ENCODE measurements around the gene GRIK4.

GRIK4 gene

GRCh38 chr11:120919566-120919965 is 408.0 kb downstream of the GRIK4 start:
- Histone ChIP-seq H3K79me2 (ENCODE audit: insufficient read depth, low read depth) (no peaks in the 10 kb centered on the region), H3K4me2 (no peak overlapping the region), H4K20me1 (ENCODE audit: insufficient read depth) (no peaks in the 10 kb centered on the region), H3K9ac (no peak overlapping the region), H3K27me3 (ENCODE audit: insufficient read depth, low read depth) (no peaks in the 10 kb centered on the region), H3K4me3 (IDR thresholded peaks at IDR 0.05; ENCODE audit: insufficient read depth, low read depth, low read length) (no peak overlapping the region), H3K27ac (no peak overlapping the region), H2AFZ (ENCODE audit: low read depth) (no peak overlapping the region), H3K36me3 (ENCODE audit: insufficient read depth) (no peaks in the 10 kb centered on the region), H3K4me1 (ENCODE audit: low read depth, poor library complexity, severe bottlenecking) (no peaks in the 10 kb centered on the region)
- TF ChIP-seq, protein P1, sequence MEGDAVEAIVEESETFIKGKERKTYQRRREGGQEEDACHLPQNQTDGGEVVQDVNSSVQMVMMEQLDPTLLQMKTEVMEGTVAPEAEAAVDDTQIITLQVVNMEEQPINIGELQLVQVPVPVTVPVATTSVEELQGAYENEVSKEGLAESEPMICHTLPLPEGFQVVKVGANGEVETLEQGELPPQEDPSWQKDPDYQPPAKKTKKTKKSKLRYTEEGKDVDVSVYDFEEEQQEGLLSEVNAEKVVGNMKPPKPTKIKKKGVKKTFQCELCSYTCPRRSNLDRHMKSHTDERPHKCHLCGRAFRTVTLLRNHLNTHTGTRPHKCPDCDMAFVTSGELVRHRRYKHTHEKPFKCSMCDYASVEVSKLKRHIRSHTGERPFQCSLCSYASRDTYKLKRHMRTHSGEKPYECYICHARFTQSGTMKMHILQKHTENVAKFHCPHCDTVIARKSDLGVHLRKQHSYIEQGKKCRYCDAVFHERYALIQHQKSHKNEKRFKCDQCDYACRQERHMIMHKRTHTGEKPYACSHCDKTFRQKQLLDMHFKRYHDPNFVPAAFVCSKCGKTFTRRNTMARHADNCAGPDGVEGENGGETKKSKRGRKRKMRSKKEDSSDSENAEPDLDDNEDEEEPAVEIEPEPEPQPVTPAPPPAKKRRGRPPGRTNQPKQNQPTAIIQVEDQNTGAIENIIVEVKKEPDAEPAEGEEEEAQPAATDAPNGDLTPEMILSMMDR (conservative IDR thresholded peaks at IDR 0.05; ENCODE audit: low read depth, low read length) = no peak

GRCh38 chr11:120923866-120924508 is 412.4 kb downstream of the GRIK4 start:
- H3K27ac ChIP-seq = no peak overlapping the region

DNA sequence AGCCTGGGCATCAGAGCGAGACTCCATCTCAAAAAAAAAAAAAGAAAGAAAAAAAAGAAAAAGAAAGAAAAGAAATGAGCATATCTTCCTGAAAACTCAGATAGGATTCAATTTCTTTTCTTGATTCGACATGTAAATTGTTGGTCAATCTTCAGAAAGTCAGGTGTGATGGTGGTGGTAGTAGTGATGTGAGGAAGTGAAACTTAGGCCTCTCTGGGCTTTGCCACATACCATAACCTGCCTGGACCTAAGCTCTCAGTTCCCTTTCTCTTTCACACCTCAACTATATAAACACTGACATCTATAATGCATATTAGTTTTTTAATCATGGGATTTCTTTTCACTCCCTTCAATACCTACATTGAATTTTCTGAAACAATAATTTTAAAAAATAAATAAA is 414.4 kb downstream of the GRIK4 start:
- Histone ChIP-seq H3K36me3 (ENCODE audit: insufficient read depth) (no peaks in the 10 kb centered on the region), H3K4me3 (IDR thresholded peaks at IDR 0.05; ENCODE audit: insufficient read depth, low read depth, low read length) (no peak overlapping the region), H3K79me2 (ENCODE audit: insufficient read depth, low read depth) (no peaks in the 10 kb centered on the region), H3K27me3 (ENCODE audit: insufficient read depth, low read depth) (no peaks in the 10 kb centered on the region), H3K27ac (no peak overlapping the region), H2AFZ (ENCODE audit: low read depth) (no peak overlapping the region), H3K4me2 (no peak overlapping the region), H3K9ac (no peak overlapping the region), H3K4me1 (ENCODE audit: low read depth, poor library complexity, severe bottlenecking) (peaks cover 6% of the 10 kb centered on the region), H4K20me1 (ENCODE audit: insufficient read depth) (no peaks in the 10 kb centered on the region)
- TF ChIP-seq, protein P1 (conservative IDR thresholded peaks at IDR 0.05; ENCODE audit: low read depth, low read length) = no peak

More at GRCh38 chr11:120923866-120924508, 412.4 kb downstream of the GRIK4 start:
- H2AFZ ChIP-seq (ENCODE audit: low read depth) = no peak overlapping the region
- peaks cover 6% of the 10 kb centered on the region for H3K4me1 ChIP-seq (ENCODE audit: low read depth, poor library complexity, severe bottlenecking)
- H3K27me3 ChIP-seq (ENCODE audit: insufficient read depth, low read depth) = no peaks in the 10 kb centered on the region
- no peaks in the 10 kb centered on the region for H3K79me2 ChIP-seq (ENCODE audit: insufficient read depth, low read depth)
- no peaks in the 10 kb centered on the region for H3K36me3 ChIP-seq (ENCODE audit: insufficient read depth)
- no peaks in the 10 kb centered on the region for H4K20me1 ChIP-seq (ENCODE audit: insufficient read depth)
- H3K4me2 ChIP-seq = no peak overlapping the region
- TF ChIP-seq, protein P1 (conservative IDR thresholded peaks at IDR 0.05; ENCODE audit: low read depth, low read length) = no peak
- H3K9ac ChIP-seq = no peak overlapping the region
- H3K4me3 ChIP-seq (IDR thresholded peaks at IDR 0.05; ENCODE audit: insufficient read depth, low read depth, low read length) = no peak overlapping the region

DNA sequence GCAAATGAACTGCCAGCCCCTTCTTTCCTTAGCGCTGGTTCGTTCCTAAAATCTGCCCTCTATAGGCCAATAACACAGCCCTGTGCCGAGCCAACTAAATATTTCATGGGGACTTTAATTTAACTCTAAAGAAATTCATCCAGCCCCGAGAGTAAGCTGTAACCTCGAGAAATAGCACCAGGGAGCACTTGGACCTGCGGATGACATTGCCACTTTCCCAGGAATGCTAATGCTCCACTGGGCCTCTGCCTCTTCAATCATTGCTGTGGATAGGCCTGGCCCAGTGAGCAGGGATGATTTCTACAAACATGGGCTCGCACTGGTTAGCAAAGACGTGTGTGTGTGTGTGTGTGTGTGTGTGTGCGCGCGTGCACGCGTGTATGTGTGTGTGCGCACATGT is 417.1 kb downstream of the GRIK4 start:
- Histone ChIP-seq H3K4me2 (no peak overlapping the region), H3K4me3 (IDR thresholded peaks at IDR 0.05; ENCODE audit: insufficient read depth, low read depth, low read length) (no peak overlapping the region), H2AFZ (ENCODE audit: low read depth) (no peak overlapping the region), H3K9ac (no peak overlapping the region), H3K27ac (no peak overlapping the region), H3K27me3 (ENCODE audit: insufficient read depth, low read depth) (no peaks in the 10 kb centered on the region), H3K79me2 (ENCODE audit: insufficient read depth, low read depth) (no peaks in the 10 kb centered on the region), H3K36me3 (ENCODE audit: insufficient read depth) (no peaks in the 10 kb centered on the region), H3K4me1 (ENCODE audit: low read depth, poor library complexity, severe bottlenecking) (peaks cover 6% of the 10 kb centered on the region), H4K20me1 (ENCODE audit: insufficient read depth) (no peaks in the 10 kb centered on the region)
- TF ChIP-seq, protein P1 (conservative IDR thresholded peaks at IDR 0.05; ENCODE audit: low read depth, low read length) = no peak
